ENCODE measurements around the gene SCYGR4.

DNA sequence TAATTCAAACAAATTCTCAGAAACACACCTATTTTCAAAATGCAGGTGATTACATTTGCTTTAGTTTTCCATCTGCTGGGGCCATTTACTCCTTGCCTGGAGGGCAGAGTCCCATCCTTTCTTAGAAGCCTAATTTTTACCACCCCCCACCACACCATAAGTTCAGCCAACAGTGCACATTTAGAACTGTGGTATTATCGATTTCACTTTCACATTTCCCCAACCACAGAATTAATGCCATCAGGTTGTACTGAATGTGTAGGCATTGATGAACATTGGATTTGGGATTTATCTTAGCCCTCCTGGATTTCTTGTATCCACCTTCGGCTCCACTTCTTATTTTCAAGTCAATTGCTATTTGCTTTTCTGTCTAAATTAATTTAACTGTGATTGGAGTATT is 7.2 kb upstream of the SCYGR4 start:
- no peak for TF ChIP-seq POLR2A (IDR thresholded peaks at IDR 0.05; ENCODE audit: low read length)
- TF ChIP-seq GATA1 (IDR thresholded peaks at IDR 0.05; ENCODE audit: low read depth, low read length) = no peak
